GM11168 (cell line): Measurements from ENCODE around the gene OGFR.

Experiments used
- in situ Hi-C: fragments of 300-500 bp; cut with MboI; formaldehyde crosslinking; loops from one replicate; pipeline ENCODE4 v1.12.0; 2022; ENCODE audit warnings: low sequenced_read_pairs; ENCODE audit not compliant: unreplicated experiment

The OGFR gene

DNA sequence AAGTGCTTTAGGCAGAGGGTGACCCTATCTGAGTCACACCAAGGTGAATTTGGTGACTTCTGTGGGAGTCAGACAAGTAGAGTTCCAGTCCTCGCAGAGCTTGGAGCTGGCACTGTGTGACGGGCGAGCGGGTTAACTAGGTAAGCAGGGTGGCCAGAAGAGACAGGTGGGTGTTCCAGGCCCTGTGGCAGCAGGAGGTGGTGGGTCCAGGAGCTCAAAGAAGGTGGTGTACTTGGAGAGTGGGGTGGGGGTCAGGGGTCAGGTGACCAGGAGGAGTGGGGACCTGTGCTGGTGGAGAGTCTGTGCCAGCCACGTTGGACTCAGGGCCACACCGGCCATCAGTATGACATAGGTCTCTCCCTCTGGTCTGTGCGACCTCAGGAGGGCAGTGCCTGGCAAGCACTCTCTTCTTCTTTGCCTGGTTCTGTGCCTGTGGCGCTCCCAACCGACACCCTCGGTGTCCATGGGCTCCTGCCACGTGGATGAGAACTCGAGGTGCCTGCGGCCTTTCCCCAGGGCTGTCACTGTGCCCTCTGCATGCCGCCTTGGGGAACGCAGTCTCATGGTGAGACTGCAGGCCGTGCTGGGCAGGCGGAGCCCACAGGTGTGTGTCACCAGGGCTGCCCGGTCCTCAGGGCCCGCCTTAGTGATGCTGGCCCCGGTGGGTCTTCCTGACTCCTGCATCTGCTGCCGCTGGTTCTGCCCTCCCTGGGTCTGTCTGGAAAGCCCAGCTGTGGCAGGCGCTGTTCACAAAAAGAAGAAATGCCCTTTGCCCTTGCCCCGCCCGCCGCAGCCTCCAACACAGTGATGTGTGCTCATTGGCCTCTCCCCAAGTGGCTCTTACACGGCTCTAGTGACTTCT is 6.7 kb upstream of the OGFR start:
- in situ Hi-C loops = no loop called here

- in situ Hi-C loops = no loop called here
Measured at GRCh38 chr20:62799036-62799435, 5.6 kb upstream of the OGFR start.

DNA sequence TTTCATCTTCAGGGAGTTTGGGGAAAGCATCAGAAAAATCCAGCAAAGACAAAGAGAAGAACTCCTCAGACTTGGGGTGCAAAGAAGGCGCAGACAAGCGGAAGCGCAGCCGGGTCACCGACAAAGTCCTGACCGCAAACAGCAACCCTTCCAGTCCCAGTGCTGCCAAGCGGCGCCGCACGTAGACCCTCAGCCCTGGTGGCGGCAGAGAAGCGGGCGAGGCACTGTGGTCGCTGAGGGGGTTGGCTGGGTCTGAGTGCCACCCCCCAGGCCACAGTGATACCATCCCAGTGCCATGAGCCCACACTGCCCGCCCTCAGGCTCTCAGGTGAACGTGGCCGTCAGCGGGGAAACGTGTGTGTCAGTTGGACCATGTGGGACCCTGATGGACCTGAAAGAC is 5.2 kb upstream of the OGFR start:
- in situ Hi-C loops = no loop called here

DNA sequence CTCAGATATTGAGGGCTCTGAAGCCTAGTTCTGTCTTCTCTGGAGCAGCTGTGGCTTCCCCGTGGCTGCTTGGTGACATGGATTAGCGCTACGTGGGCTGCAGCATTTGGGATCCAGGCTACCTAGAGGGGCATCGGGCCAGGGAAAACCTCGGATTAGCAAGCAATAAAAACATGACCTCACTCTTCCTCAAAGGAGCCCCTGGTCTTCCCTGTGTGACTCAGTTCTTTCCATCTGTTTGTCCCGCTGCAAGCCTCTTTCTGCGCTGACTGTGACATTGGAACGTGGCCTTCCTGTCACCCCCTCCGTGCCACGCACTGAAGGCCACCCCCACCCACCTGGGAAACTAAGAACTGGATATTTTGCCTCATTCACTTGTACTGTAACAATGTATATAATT is 4.8 kb upstream of the OGFR start:
- in situ Hi-C loops = no loop called here

DNA sequence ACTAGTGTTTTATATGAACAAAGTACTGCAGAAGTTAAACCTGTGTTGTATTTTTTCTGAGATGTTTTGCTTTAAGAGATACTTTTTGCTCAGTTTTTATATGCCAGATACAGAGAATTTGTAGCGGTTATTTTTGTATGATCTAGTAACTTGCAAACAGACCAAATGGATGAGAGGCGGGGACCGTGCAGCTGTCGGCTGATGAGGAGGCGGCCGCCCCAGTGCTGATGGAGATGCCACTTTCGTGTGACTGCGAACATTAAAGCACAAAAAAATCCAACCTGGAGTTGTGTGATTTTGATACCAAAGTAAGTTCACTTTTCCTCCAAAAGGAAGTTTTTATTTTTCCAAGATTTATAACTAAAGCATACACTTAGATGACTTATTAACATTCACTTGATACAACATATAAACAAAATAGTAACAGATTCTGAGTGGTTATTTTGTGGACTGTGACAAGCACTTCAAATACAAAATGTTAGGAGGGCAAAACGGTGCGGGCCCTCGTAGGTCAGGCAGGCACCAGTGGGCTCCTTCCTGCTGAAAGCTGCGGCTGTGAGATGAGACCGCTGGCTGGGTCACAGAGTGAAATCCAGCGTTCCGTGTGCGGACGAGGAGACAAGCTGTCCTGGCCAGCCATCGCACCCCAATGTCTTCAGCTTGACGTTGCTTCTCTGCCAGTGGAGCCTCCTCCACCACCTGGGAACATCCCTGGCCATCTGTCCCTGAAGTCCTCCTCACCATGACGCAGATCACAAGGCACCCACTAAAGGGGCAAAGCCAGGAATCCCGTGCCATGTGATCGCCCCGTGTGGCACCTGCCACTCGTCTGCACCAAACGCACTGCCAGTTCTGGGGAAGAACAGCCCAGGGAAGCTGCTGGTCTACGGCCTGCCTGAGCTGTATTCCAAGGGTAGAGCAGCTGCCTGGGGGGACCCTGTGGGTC is 4.0 kb upstream of the OGFR start:
- in situ Hi-C loops = no loop called here

DNA sequence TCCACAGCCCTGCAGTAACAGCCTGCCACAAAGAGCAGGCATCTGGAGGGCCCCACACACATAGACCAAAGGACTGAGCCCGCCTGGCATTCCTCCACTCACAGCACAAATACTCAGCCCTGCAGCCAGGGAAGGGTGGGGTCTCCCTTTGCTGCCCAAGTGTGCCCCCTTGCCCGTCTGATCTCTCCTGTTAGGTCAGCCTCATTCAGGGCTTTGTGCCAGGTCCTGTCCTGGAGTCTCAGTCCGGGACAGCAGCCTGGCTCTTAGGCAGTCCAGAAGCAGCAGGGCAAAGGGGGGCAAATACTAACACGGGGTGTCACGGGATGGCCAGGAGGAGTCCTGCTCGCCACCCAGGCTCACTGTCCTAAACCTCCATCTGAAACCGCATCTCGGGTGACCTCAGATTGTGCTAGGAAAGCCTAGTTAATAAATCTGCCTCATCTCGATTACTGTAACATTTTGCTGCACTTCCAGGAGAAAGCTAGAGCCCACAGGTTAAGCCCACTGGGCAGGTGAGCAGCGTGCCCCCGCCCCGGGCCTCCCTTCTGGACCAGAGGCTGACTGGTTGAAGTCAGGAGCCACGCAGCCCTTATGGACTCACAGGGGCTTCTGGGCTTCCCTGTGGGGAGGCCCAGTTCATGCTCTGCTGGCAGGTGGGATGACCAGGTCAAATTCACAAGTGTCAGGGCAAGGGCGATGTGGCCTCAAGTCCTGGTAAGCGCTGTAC is 3.2 kb upstream of the OGFR start:
- in situ Hi-C loops = no loop called here

- in situ Hi-C loops = no loop called here
Measured at GRCh38 chr20:62802026-62802712, 2.5 kb upstream of the OGFR start.

GRCh38 chr20:62804021-62804626 is 511 bp upstream of the OGFR start:
- in situ Hi-C loops = no loop called here

DNA sequence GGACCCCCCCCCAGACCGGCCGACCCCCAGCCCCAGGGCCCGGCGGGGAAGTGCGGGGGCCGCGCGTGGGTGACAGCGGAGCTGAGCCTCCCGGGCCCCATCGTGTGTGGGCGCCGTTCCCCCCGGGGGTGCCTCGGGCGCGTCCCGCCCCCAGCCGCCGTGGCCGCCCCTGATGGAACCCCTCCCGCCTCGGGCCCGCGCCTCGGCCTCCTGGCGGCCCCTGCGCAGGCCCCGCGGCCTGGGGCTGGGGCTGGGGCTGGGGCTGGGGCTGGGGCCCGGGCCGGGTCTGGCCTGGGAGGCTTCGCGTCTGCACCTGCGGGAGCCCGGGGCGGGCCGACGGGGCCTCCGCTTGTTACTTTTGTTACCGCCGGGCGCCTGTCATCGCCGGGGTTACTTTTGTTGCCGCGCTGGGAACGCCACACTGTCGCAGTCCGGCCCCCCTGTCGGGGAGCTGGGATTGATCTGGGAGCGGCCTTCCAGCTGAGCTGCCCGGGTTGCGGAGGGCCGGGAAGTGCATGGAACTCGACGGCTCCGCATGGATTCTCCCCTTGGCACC is 598 bp downstream of the OGFR start:
- in situ Hi-C loops = no loop called here

DNA sequence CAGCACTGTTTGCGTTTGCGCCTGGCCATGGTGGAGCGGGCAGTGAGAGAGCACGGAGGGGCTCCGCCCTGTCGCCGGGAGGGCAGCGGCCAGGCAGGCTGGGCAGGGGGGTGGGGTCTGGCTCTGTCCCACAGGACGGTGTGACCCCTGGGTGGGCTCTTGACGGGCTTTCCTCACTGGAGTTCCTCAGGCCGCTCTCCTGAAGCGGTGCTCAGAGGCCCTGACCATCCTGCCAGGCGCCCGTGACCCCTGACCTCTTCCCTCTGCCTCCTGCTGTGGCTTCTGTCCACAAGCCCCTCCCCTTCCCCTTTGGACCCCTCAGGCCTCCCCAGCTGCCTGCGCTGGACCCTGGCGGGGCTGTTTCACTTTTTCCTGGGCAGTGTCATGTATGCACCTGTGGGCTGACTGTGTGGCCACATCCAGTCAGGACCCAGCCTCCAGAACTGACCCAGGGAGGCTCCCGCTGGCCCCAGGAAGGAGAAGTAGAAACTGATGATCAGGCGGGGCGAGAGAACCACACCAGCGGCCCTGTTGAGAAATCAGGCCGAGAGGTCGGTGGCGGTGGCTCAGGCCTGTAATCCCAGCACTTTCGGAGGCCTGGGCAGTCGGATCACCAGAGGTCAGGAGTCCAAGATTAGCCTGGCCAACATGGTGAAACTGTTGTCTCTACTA is 1.2 kb downstream of the OGFR start:
- in situ Hi-C loops = no loop called here

DNA sequence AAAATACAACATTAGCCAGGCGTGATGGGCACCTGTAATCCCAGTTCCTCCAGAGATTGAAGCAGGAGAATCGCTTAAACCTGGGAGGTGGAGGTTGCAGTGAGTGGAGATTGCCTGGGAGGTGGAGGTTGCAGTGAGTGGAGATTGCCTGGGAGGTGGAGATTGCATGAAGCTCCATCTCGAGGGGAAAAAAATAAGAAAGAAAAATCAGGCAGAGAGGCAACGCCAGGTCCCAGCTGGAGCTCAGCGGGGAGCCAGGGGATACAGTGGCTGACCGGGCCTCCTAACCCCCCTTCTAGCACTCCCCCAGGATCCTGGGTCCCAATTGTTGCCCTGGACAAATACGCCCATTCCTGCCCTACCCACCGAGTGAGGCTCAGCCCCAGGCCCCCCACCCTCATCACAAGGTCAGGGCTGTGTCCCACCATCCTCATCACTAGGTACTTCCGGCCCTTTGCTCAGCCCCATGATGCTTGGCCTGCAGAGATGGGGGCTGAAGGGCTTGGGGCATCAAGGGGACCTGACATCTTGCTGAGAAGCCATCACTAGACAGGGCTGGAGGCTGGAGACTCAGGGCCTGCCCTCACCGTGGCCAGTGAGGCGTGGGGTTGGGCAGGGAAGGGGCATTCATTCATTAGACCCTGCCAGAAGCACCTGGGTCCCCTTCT is 1.9 kb downstream of the OGFR start:
- in situ Hi-C loops = no loop called here

DNA sequence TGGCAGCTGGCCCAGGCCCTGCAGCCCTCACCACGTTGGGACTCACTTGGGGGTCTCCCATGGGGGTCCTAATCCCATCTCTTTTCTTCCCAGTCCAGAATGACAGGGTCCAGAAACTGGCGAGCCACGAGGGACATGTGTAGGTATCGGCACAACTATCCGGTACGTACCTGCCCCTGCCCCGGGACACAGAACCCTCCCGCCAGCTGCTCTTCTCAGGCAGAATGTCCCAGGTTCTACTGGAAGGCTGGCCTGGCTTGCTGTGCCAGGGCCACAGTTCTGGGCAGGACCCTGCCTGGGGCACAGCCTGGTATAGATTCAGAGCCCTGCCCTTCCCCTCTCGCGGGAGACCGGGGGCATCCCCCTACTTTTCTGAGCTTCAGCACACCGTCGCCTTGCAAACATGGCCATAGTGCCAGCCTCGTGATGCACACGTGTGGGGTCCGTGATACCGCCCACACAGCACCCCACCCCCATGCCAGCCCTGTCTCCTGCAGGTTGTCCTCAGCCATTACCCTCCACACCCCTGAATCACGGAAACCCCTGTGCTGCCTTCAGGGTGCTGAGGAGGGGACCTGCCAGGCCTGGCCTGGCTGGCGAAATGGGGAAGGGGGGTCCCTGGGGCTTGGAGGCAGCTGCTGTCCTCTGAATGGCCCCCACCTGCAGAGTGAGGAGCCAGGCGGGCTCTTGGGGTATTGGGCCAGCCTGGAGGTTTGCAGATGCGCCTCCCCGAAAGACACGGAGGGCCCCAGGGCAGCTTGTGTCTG is 3.0 kb downstream of the OGFR start:
- in situ Hi-C loops = no loop called here

GRCh38 chr20:62808211-62808865 is 3.7 kb downstream of the OGFR start:
- in situ Hi-C loops = no loop called here

- in situ Hi-C loops = no loop called here
Measured at GRCh38 chr20:62809530-62810428, 5.1 kb downstream of the OGFR start.

DNA sequence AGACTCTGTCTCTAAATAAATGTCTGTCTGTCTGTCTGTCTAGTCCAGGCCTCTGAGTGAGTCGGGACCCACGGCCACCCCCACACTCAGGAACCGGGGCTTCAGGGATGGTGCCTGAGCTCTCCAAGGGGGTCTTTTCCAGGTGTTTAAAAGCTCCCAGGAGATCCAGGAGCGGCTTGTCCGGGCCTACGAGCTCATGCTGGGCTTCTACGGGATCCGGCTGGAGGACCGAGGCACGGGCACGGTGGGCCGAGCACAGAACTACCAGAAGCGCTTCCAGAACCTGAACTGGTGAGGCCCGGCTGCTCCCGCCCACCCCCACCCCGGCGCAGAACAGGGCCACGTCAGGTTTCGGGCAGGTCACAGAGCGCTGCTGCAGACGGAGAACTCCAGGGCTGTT is 6.7 kb downstream of the OGFR start:
- in situ Hi-C loops = no loop called here

- in situ Hi-C loops = no loop called here
Measured at GRCh38 chr20:62811720-62812119, 7.1 kb downstream of the OGFR start.
